Measurements from ENCODE around the gene GAD1.

GAD1 gene

DNA sequence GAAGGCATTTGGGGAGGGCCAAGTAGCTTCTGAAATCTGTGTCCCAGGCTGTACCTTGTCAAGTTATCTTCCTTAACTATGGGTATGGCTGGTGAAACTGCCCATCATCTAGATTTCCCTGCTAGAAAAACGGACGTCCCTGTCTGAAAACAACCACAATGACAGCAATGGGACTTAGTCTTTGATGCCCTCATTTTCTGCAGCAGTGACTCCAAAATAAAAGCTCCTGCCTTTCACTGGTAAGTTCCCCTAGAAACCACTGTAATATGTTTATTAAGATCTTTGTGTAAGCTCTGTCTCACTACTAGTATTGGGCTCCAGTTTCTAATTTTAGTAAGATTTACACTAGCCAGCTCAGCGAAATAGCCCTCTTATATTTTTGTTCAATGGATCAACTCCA lies 65.2 kb downstream of the GAD1 start:
- TF ChIP-seq, protein P1, sequence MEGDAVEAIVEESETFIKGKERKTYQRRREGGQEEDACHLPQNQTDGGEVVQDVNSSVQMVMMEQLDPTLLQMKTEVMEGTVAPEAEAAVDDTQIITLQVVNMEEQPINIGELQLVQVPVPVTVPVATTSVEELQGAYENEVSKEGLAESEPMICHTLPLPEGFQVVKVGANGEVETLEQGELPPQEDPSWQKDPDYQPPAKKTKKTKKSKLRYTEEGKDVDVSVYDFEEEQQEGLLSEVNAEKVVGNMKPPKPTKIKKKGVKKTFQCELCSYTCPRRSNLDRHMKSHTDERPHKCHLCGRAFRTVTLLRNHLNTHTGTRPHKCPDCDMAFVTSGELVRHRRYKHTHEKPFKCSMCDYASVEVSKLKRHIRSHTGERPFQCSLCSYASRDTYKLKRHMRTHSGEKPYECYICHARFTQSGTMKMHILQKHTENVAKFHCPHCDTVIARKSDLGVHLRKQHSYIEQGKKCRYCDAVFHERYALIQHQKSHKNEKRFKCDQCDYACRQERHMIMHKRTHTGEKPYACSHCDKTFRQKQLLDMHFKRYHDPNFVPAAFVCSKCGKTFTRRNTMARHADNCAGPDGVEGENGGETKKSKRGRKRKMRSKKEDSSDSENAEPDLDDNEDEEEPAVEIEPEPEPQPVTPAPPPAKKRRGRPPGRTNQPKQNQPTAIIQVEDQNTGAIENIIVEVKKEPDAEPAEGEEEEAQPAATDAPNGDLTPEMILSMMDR (IDR thresholded peaks at IDR 0.05), result no peak
- Histone ChIP-seq H3K4me3 (no peak overlapping the region), H3K27ac (no peak overlapping the region)
- no peak for DNase-seq (ENCODE audit: low spot score)

DNA sequence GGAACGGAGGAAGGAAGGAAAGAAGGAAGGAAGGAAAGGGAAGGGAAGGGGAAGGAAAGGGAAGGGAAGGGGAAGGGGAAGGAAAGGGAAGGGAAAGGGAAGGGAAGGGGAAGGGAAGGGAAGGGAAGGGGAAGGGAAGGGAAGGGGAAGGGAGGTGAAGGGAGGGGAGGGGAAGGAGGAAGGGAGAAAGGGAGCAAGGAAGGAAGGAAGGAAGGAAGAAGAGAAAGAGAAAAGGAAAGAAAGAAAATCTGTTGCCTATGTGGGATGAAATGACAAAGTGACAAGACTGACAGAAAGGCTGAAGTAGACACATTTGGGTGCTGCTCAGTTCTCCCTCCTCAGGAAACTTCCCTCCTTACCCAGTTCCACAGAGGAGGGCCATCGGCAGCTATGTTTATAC lies 66.1 kb downstream of the GAD1 start:
- TF ChIP-seq, protein P1 (IDR thresholded peaks at IDR 0.05), result no peak
- no peak overlapping the region for H3K27ac ChIP-seq
- no peak for DNase-seq (ENCODE audit: low spot score)
- no peak overlapping the region for H3K4me3 ChIP-seq

DNA sequence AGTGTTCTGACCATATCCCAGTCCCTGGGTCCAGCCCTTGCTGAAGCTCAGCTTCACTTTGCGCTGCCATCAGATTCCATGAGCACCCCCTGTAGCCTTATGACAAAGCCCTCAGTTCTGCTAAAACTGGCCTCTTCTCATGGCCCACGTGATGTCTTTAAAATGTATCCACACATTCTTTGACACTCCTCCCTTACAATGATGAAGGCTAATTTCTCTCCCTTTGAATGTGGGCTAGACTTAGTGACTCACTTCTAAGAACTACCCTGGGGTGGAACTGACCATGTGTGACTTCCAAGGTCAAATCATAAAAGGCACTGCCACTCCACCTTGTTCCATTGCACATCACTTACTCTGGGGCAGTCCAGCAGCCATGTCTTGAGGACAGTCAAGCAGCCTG lies 67.0 kb downstream of the GAD1 start:
- TF ChIP-seq, protein P1 (IDR thresholded peaks at IDR 0.05), result no peak
- no peak overlapping the region for H3K4me3 ChIP-seq
- DNase-seq (ENCODE audit: low spot score), result no peak
- H3K27ac ChIP-seq, result no peak overlapping the region

DNA sequence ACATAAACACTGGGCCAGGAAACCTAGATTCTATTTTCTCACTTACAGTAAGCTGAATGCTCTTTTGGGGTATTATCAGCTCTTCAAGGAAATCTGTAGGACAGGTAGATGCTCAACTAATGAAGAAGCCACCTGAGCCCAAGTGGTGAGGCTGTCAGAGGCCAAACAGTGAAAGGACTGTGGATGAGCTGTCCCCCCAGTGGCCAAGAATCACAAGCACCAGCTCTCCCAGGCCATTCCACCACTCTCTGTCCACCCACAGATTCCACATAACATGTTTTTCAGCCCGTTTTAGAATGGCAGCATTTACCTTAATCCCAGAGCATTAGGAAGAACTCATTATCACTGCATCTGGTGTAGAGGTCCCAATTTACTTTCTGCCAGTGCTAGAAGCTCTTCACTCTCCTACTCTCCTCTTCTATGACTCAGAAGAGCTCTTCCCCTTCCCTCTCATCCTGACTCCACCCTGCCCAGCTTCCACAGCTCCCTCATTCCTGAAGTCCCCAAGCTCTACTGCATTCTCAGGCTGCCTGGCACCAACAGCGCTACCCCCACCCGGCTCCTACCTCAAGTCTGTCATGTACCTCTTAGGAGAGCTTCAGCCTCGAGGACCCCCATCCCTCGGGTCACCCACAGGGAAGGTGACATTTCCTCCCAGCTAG lies 68.6 kb downstream of the GAD1 start:
- Histone ChIP-seq H3K27ac (no peak overlapping the region), H3K4me3 (no peak overlapping the region)
- TF ChIP-seq, protein P1 (IDR thresholded peaks at IDR 0.05), result no peak
- DNase-seq (ENCODE audit: low spot score), result no peak

DNA sequence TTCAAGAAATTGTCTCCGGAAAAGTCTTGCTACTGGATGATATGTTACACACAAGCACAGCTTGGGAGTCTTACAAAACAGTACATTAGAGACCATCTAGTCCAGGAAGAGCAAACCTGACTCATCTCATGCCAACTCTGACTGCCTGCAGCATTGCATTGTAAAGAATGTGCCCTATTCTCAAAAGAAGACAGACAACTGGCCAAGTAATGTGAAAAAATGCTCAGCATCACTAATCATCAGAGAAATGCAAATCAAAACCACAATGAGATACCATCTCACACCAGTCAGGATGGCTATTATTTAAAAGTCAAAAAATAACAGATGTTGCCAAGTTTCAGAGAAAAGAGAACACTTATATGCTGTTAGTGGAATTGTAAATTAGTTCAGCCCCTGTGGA lies 69.7 kb downstream of the GAD1 start:
- DNase-seq (ENCODE audit: low spot score), result no peak
- Histone ChIP-seq H3K4me3 (no peak overlapping the region), H3K27ac (no peak overlapping the region)
- TF ChIP-seq, protein P1 (IDR thresholded peaks at IDR 0.05), result no peak

DNA sequence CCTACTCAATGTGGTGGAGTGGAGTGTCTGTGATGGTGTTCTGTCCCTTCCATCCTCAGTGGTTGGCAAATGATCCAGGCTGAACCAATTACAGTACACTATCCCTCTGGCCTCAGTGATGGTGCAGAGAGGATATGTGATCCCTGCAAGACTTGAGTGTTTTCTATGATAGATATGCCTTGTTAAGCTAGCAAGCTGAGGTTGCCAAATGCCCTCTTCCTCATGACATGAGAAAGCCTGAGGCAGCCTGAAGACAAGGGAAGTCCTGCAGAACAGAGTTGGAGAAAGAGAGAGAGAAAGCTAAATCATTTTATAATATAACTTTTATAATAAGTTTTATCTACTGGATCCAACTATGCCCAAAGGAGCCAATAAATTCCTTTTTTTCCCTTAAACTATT lies 70.8 kb downstream of the GAD1 start:
- TF ChIP-seq, protein P1 (IDR thresholded peaks at IDR 0.05), result no peak
- Histone ChIP-seq H3K4me3 (no peak overlapping the region), H3K27ac (no peak overlapping the region)
- no peak for DNase-seq (ENCODE audit: low spot score)

DNA sequence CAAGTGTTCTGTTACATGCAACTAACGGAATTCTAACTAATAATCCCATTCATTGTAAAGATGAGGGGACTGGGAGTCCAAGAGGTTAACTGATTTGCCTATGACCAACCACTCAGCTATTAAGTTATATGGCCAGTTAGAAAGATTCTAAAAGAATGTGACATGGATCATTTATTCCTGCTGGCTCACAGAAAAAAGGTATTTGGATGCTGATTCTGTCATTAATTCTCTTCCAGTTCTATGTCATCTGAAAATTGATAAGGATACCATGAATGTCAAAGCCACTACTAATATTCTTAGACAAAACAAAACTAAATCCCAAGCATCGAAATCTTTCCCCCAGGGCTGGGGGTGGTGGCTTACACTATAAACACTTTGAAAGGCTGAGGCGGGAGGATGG lies 71.2 kb downstream of the GAD1 start:
- DNase-seq (ENCODE audit: low spot score), result no peak
- Histone ChIP-seq H3K27ac (no peak overlapping the region), H3K4me3 (no peak overlapping the region)
- TF ChIP-seq, protein P1 (IDR thresholded peaks at IDR 0.05), result no peak

All from coronary artery (tissue), 2 donors.